Transverse colon (tissue), 3 donors: ENCODE results near the gene FRAT2.

ENCODE experiments used
- CTCF ChIP-seq, 5 experiments: fragments of 200-600 bp in 3 of 5; fragments of 450-650 bp in 2 of 5; sonication (generic) in 3 of 5; IDR thresholded peaks; 1 replicate in 2 of 5; 2 replicates in 3 of 5; pipeline ENCODE4 v1.5.1; 2016 to 2017; ENCODE audit warnings: antibody characterized with exemption in 5 of 5, inconsistent platforms in 3 of 5, mild to moderate bottlenecking in 2 of 5, moderate library complexity in 1 of 5
- EP300 ChIP-seq: sonication (generic); formaldehyde crosslinking; IDR thresholded peaks from one replicate; pipeline ENCODE4 v1.6.1; 2017; ENCODE audit warnings: antibody characterized with exemption, low read depth
- POLR2A ChIP-seq: fragments of 450-650 bp; IDR thresholded peaks from one replicate; pipeline ENCODE4 v1.6.1; 2016; ENCODE audit warnings: antibody characterized with exemption, mild to moderate bottlenecking, moderate library complexity

- TF ChIP-seq POLR2A (no peak), CTCF (IDR thresholded peaks at IDR 0.05) (no peak), EP300 (no peak)
Measured at GRCh38 chr10:97312897-97313296, 21.6 kb downstream of the FRAT2 start.
